HCT116 (cell line): ENCODE results near the gene GFM1. TPM values are rescaled to one million over a fixed set of nuclear protein-coding genes. Genes with fewer than 3 reads are reported as not detected.

Experiments used
- ATAC-seq: fragments of 200-7000 bp; cut with Tn5 transposase; 2 replicates; pipeline ENCODE4 v1.9.1; 2020; ENCODE audit warnings: mild to moderate bottlenecking, moderate library complexity
- BruUV-seq: library from RNA; stranded (reverse); fragments of 400-500 nt; replicated peaks from 2 replicates; lab custom pipeline; 2021; lab: Mats Ljungman, UMichigan
- CTCF ChIA-PET: fragments of 300-600 bp; sonication (Branson Sonifier 250); formaldehyde crosslinking; loops from one replicate; lab custom pipeline; 2021; ENCODE audit warnings: antibody characterized with exemption; lab: Charles Lee
- POLR2A ChIA-PET: fragments of 300-600, 350-600 bp; sonication (Branson Sonifier 250); formaldehyde crosslinking; loops from one replicate; lab custom pipeline; 2021; ENCODE audit warnings: antibody characterized with exemption; lab: Charles Lee
- RAD21 ChIA-PET, 2 experiments: fragments of 300-600 bp; sonication (Branson Sonifier 250); formaldehyde crosslinking; loops; one replicate each; lab custom pipeline; 2023; ENCODE audit warnings: low total read pairs in 2 of 2; ENCODE audit not compliant: uncharacterized antibody in 2 of 2, unreplicated experiment in 2 of 2, low non-redundant PET in 1 of 2; lab: Charles Lee
- DNase-seq: peaks from one replicate; pipeline ENCODE4 v3.0.0-alpha.2; 2010; ENCODE audit warnings: low read depth, low spot score
- H2AFZ ChIP-seq: fragments of 200-600 bp; shearing (Covaris generic), sonication (generic); 2 replicates; pipeline ENCODE4 v1.6.1; 2017; ENCODE audit warnings: low read depth, mixed run types, mixed read lengths, antibody characterized with exemption, low read length; ENCODE audit not compliant: poor library complexity, severe bottlenecking
- H3K27ac ChIP-seq: 2 replicates; pipeline ENCODE4 v1.5.1; 2012; ENCODE audit warnings: low read depth, low read length
- H3K27me3 ChIP-seq: fragments of 200-600 bp; sonication (generic); 2 replicates; pipeline ENCODE4 v1.6.1; 2016; ENCODE audit warnings: mixed run types, low read length, mixed read lengths; ENCODE audit not compliant: insufficient read depth
- H3K36me3 ChIP-seq, 2 experiments: fragments of 200-500 bp in 1 of 2; fragments of 200-600 bp in 1 of 2; sonication (Bioruptor generic) in 1 of 2; sonication (generic) in 1 of 2; 2 replicates each; pipeline versions ENCODE4 v1.5.1 to v1.6.1; 2014 to 2016; ENCODE audit warnings: low read length in 2 of 2, inconsistent platforms in 1 of 2, mixed read lengths in 1 of 2, mixed run types in 1 of 2; ENCODE audit not compliant: insufficient read depth in 2 of 2, control insufficient read depth in 1 of 2
- H3K4me1 ChIP-seq, 2 experiments: fragments of 200-600 bp in 1 of 2; sonication (generic) in 1 of 2; 2 replicates each; pipeline versions ENCODE4 v1.5.1 to v1.6.1; 2012 to 2017; ENCODE audit warnings: low read length in 2 of 2, inconsistent platforms in 1 of 2, mild to moderate bottlenecking in 1 of 2, mixed read lengths in 1 of 2, mixed run types in 1 of 2, moderate library complexity in 1 of 2; ENCODE audit not compliant: insufficient read depth in 2 of 2, control insufficient read depth in 1 of 2
- H3K4me2 ChIP-seq: fragments of 200-600 bp; sonication (generic); 2 replicates; pipeline ENCODE4 v1.6.1; 2017; ENCODE audit warnings: mixed run types, low read length, mixed read lengths
- H3K4me3 ChIP-seq, 2 experiments: fragments of 200-600 bp in 1 of 2; sonication (generic) in 1 of 2; replicated peaks in 1 of 2; 2 replicates each; pipeline ENCODE4 v1.5.1; 2011 to 2016; ENCODE audit warnings: low read length in 2 of 2, control low read depth in 1 of 2, low read depth in 1 of 2, mild to moderate bottlenecking in 1 of 2, mixed read lengths in 1 of 2, mixed run types in 1 of 2
- H3K79me2 ChIP-seq: fragments of 200-600 bp; sonication (generic); 2 replicates; pipeline ENCODE4 v1.6.1; 2017; ENCODE audit warnings: mild to moderate bottlenecking, mixed run types, low read length, moderate library complexity, mixed read lengths; ENCODE audit not compliant: insufficient read depth
- H3K9ac ChIP-seq: fragments of 200-600 bp; sonication (generic); 2 replicates; pipeline ENCODE4 v1.6.1; 2016; ENCODE audit warnings: low read length, mixed read lengths
- H3K9me2 ChIP-seq: fragments of 200-600 bp; sonication (generic), shearing (Covaris generic); 2 replicates; pipeline ENCODE4 v1.6.1; 2017; ENCODE audit warnings: mixed run types, mild to moderate bottlenecking, moderate library complexity; ENCODE audit not compliant: insufficient read depth
- H3K9me3 ChIP-seq, 2 experiments: fragments of 200-500 bp in 1 of 2; fragments of 200-600 bp in 1 of 2; sonication (Bioruptor generic) in 1 of 2; sonication (generic) in 1 of 2; 2 replicates each; pipeline ENCODE4 v1.6.1; 2014 to 2017; ENCODE audit warnings: low read length in 2 of 2, mixed read lengths in 2 of 2, inconsistent platforms in 1 of 2, low read depth in 1 of 2, mild to moderate bottlenecking in 1 of 2, mixed run types in 1 of 2, moderate library complexity in 1 of 2; ENCODE audit not compliant: control insufficient read depth in 1 of 2, insufficient read depth in 1 of 2
- H4K20me1 ChIP-seq: fragments of 200-600 bp; sonication (generic), shearing (Covaris generic); 2 replicates; pipeline ENCODE4 v1.6.1; 2017; ENCODE audit warnings: mixed run types, mild to moderate bottlenecking, moderate library complexity; ENCODE audit not compliant: insufficient read depth
- ATF3 ChIP-seq: IDR thresholded peaks from 2 replicates; pipeline ENCODE4 v1.6.1; 2012
- CBX3 ChIP-seq: IDR thresholded peaks from 2 replicates; pipeline ENCODE4 v1.6.1; 2012; ENCODE audit warnings: low read depth
- CEBPB ChIP-seq: IDR thresholded peaks from 2 replicates; pipeline ENCODE4 v1.6.1; 2012; ENCODE audit warnings: low read depth
- EGR1 ChIP-seq: IDR thresholded peaks from 2 replicates; pipeline ENCODE4 v1.6.1; 2012; ENCODE audit warnings: low read depth
- EZH2 ChIP-seq: fragments of 200-600 bp; sonication (generic); IDR thresholded peaks from 2 replicates; pipeline ENCODE4 v1.6.1; 2017; ENCODE audit warnings: antibody characterized with exemption, mixed run types
- EZH2phosphoT487 ChIP-seq: fragments of 200-600 bp; IDR thresholded peaks from 2 replicates; pipeline ENCODE4 v1.6.1; 2018; ENCODE audit warnings: antibody characterized with exemption, borderline replicate concordance
- FOSL1 ChIP-seq: IDR thresholded peaks from 2 replicates; pipeline ENCODE4 v1.6.1; 2012; ENCODE audit warnings: low read depth
- POLR2AphosphoS5 ChIP-seq: IDR thresholded peaks from 2 replicates; pipeline ENCODE4 v1.6.1; 2011; ENCODE audit warnings: mild to moderate bottlenecking, low read depth, low read length, moderate library complexity
- RAD21 ChIP-seq: IDR thresholded peaks from 2 replicates; pipeline ENCODE4 v1.6.1; 2012; ENCODE audit warnings: low read depth, mild to moderate bottlenecking
- REST ChIP-seq: IDR thresholded peaks from 2 replicates; pipeline ENCODE4 v1.6.1; 2012; ENCODE audit warnings: low read depth
- YY1 ChIP-seq: IDR thresholded peaks from 2 replicates; pipeline ENCODE4 v1.6.1; 2011; ENCODE audit warnings: low read length, low read depth, moderate library complexity, mild to moderate bottlenecking; ENCODE audit not compliant: insufficient replicate concordance; ENCODE audit errors: extremely low read depth
- ZBTB33 ChIP-seq: IDR thresholded peaks from 2 replicates; pipeline ENCODE4 v1.6.1; 2011; ENCODE audit warnings: mild to moderate bottlenecking, low read length, moderate library complexity; ENCODE audit not compliant: insufficient replicate concordance; ENCODE audit errors: extremely low read depth
- ZFX ChIP-seq: fragments of 450-650 bp; IDR thresholded peaks from 2 replicates; pipeline ENCODE4 v1.6.1; 2017
- ZNF274 ChIP-seq: fragments of 200-500 bp; sonication (Bioruptor generic); IDR thresholded peaks from 2 replicates; pipeline ENCODE4 v1.6.1; 2014; ENCODE audit warnings: mild to moderate bottlenecking, low read depth, low read length, inconsistent platforms
- intact Hi-C: fragments of 100-400 bp; cut with micrococcal nuclease; formaldehyde crosslinking; loops from 2 replicates; pipeline ENCODE4 v1.10.0; 2022
- total RNA-seq: library from RNA; stranded (reverse); gene quantifications from one replicate; pipeline ENCODE4 v1.2.1, GENCODE V29; 2021; ENCODE audit not compliant: unreplicated experiment

Gene GFM1
- total RNA-seq, 1 experiment from 2014 or later: 38.7 TPM

GRCh38 chr3:158651192-158651591 is 6.9 kb downstream of the GFM1 start:
- Histone ChIP-seq H3K9me2 (no peaks in the 10 kb centered on the region), H3K4me3 (no peak overlapping the region), H3K9me3 (no peaks in the 10 kb centered on the region), H3K27ac (no peak overlapping the region), H3K27me3 (no peaks in the 10 kb centered on the region), H3K4me1 (peaks cover 0 to 12% of the 10 kb centered on the region in 2 experiments; a peak in 1 of 4 replicates), H2AFZ (no peak overlapping the region), H3K9ac (no peak overlapping the region), H3K79me2 (peaks cover 47% of the 10 kb centered on the region), H3K36me3 (peaks cover 27 to 34% of the 10 kb centered on the region in 2 experiments), H4K20me1 (peaks cover 3% of the 10 kb centered on the region; the same call in 1 of the 2 replicates)
- ATAC-seq: no peak
- intact Hi-C loops: no loop called here
- no TSS peak for BruUV-seq
- ChIA-PET POLR2A (no interaction called here), CTCF (no interaction called here), RAD21 (no interaction called here)
- no peak for TF ChIP-seq EGR1
- no peak for TF ChIP-seq FOSL1
- no peak for TF ChIP-seq CBX3
- no peak for TF ChIP-seq EZH2
- TF ChIP-seq ZNF274: no peak
- no peak for TF ChIP-seq YY1
- TF ChIP-seq, all 23 proteins: peak for 0
- no peak overlapping the region for H3K4me2 ChIP-seq
- no peak for DNase-seq

GRCh38 chr3:158652463-158652862 is 8.1 kb downstream of the GFM1 start:
- H3K79me2 ChIP-seq: peaks cover 40% of the 10 kb centered on the region
- H3K36me3 ChIP-seq: peaks cover 26 to 28% of the 10 kb centered on the region in 2 experiments
- intact Hi-C loops: no loop called here
- peaks cover 3% of the 10 kb centered on the region; the same call in 1 of the 2 replicates for H4K20me1 ChIP-seq
- H2AFZ ChIP-seq: no peak overlapping the region
- H3K4me2 ChIP-seq: no peak overlapping the region
- H3K9me2 ChIP-seq: no peaks in the 10 kb centered on the region
- CTCF ChIA-PET: interaction anchor here (0.6 kb wide), 1 partner anchor 139 kb away, joined by 3 read pairs; no protein-coding TSS in a partner anchor
- TF ChIP-seq REST (no peak), ATF3 (no peak), CEBPB (no peak), ZFX (no peak), FOSL1 (no peak), EGR1 (no peak), ZBTB33 (no peak), POLR2AphosphoS5 (no peak), EZH2phosphoT487 (no peak), RAD21 (no peak)
- TF ChIP-seq, all 23 proteins: peak for 0
- ATAC-seq: no peak
- H3K9me3 ChIP-seq: no peaks in the 10 kb centered on the region
- H3K27me3 ChIP-seq: no peaks in the 10 kb centered on the region
- POLR2A ChIA-PET: no interaction called here
- BruUV-seq: no TSS peak
- RAD21 ChIA-PET: no interaction called here
- no peak overlapping the region for H3K9ac ChIP-seq
- no peak for DNase-seq
- no peak overlapping the region for H3K27ac ChIP-seq
- no peak overlapping the region for H3K4me3 ChIP-seq
- H3K4me1 ChIP-seq: peaks cover 0 to 8% of the 10 kb centered on the region in 2 experiments; a peak in 1 of 4 replicates
